GM12801 (cell line): ENCODE data around the gene IGF2BP2.

Source experiments
- CTCF ChIP-seq: IDR thresholded peaks from one replicate; pipeline ENCODE4 v1.5.1; 2011; ENCODE audit warnings: control low read depth; ENCODE audit not compliant: insufficient read length; ENCODE audit errors: extremely low read depth

Gene IGF2BP2

GRCh38 chr3:185744997-185745843 lies 79.6 kb downstream of the IGF2BP2 start:
- no peak for TF ChIP-seq CTCF

GRCh38 chr3:185741586-185741985 lies 83.3 kb downstream of the IGF2BP2 start:
- no peak for TF ChIP-seq CTCF

- TF ChIP-seq CTCF, result no peak
Measured at GRCh38 chr3:185740133-185740532, 84.7 kb downstream of the IGF2BP2 start.

GRCh38 chr3:185739264-185739701 lies 85.6 kb downstream of the IGF2BP2 start:
- TF ChIP-seq CTCF, result no peak

GRCh38 chr3:185737740-185738680 lies 86.8 kb downstream of the IGF2BP2 start:
- no peak for TF ChIP-seq CTCF

- no peak for TF ChIP-seq CTCF
Measured at GRCh38 chr3:185737020-185737419, 87.8 kb downstream of the IGF2BP2 start.

GRCh38 chr3:185734725-185735096 lies 90.1 kb downstream of the IGF2BP2 start:
- TF ChIP-seq CTCF, result no peak
